Measurements from ENCODE around the gene ACOD1.
"Not testable (repeated sequence)": the region's sequence is repeated elsewhere in the genome, so short reads cannot be mapped to it uniquely, and the experiment has no call there.

GRCh38 chr13:76899066-76899465 lies 49.2 kb upstream of the ACOD1 start:
- not testable (repeated sequence) for TF ChIP-seq ZSCAN29 (IDR thresholded peaks at IDR 0.05); CREB1 (IDR thresholded peaks at IDR 0.05; ENCODE audit: low read depth); RAD21 (IDR thresholded peaks at IDR 0.05; ENCODE audit: insufficient read depth, low read depth, low read length)

Measured in GM12878 (cell line).